Coronary artery (tissue), 2 donors: ENCODE measurements around the gene TREML2.

Experiments
- DNase-seq: peaks from one replicate; pipeline ENCODE4 v3.0.0-alpha.2; 2017; ENCODE audit warnings: low spot score
- H3K27ac ChIP-seq, 2 donors: fragments of 200-600 bp; sonication (generic); one replicate each; pipeline ENCODE4 v1.5.1; 2016 to 2019
- H3K4me3 ChIP-seq: fragments of 200-600 bp; sonication (generic); 2 replicates; pipeline ENCODE4 v1.5.1; 2016; ENCODE audit warnings: mild to moderate bottlenecking, moderate library complexity
- CTCF ChIP-seq: fragments of 200-600 bp; sonication (generic); IDR thresholded peaks from one replicate; pipeline ENCODE4 v1.5.1; 2019; ENCODE audit warnings: antibody characterized with exemption

Gene TREML2

DNA sequence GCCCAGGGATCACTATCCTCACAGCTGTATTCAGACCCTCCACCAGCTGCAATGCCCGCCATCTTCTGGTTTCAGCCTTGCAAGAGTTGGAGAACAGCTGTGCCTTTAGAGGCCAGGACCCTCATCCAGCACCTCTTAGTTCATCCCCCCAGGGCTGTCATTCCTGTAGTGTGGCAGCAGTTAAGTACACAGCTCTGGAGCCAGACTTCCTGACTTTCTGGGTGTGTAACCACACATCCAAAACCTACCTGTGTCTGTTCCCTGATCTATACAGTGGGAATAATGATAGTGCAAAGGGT, 37.6 kb downstream of the TREML2 start:
- Histone ChIP-seq H3K4me3 (no peak overlapping the region), H3K27ac (no peak overlapping the region)
- no peak for DNase-seq
- no peak for TF ChIP-seq CTCF

DNA sequence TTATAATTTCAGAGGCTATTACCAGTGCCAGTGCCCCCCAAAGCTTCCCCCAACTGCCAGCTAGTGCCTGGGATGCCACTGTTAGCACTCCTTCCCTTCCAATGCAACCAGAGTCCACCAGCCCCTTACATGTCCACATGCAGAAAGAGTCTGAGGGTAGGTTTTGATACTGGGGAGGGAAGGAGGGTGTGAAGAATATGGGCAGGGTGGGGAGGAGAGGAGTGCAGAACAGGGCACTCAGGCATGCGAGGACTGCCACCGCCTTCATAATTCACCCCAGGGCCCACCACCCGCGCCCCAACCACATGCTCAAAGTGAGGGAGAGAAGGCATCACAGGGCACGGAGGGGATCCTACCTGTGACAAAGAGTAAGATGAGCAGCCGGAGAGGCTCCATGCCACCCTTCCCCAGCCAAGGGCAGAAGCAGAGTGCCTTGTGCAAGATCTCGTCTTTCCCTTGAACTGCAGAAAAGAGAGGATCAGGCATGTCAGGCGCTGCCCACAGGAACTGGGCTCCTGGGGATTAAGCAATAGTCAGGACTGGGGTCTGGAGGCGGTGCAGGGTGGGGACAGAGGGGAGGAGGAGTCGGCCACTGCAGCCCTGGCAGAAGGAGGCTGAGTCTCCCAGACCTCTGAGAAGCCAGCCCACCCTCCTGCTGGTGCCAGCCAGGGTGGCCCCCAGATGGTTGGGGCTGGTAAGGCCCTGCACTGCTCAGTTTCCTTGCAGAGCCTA, 38.1 kb downstream of the TREML2 start, which contains the start of gene TREM2:
TREM2 (minus strand) TSS at position 430 of the 732 bp plus-strand sequence; CDS start at position 396, 34 bp downstream.
- Histone ChIP-seq H3K4me3 (no peak within 1 kb of the TSS), H3K27ac (no peak within 1 kb of the TSS)
- no peak for TF ChIP-seq CTCF
- DNase-seq = no peak

DNA sequence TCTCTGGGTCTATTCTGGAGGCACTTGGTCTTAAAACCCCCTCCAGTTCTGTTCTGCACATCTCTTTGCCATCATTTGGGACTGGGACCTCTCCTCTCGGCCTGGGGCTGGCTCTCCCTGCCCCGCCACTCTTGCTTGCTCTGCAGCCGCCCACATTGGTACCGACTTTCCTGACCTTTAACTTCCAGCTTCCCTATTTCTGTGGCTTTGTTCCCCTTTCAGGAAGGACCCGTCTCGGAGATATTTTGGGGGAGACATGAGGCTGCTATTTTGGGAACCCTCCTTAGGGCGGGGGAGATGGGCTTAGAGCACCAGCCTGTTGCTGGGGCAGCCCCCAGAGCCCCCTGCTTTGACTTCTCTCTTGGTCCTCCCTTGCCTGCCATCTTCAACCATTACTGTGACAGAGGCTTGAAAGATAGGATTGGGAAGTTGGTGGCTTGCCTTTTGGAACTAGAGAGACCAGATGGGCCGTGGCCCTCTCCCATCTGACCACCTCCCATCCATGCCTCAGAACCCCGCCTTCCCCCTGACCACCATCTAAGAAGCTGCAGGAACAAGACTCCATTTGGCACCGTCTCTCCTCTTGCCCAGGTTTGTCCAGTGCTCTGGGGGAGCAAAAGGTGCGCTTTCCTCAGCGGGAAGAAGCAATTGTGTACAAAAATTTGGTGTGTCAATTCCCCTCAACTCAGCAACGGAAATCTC, 38.9 kb downstream of the TREML2 start:
- DNase-seq = no peak
- H3K27ac ChIP-seq = no peak overlapping the region

GRCh38 chr6:41161380-41161779, 39.6 kb downstream of the TREML2 start:
- no peak for TF ChIP-seq CTCF
- Histone ChIP-seq H3K27ac (no peak overlapping the region), H3K4me3 (no peak overlapping the region)
- no peak for DNase-seq

More for the DNA sequence above, 38.9 kb downstream of the TREML2 start:
- no peak overlapping the region for H3K4me3 ChIP-seq
- TF ChIP-seq CTCF = no peak

GRCh38 chr6:41160933-41161332, 40.0 kb downstream of the TREML2 start:
- Histone ChIP-seq H3K4me3 (no peak overlapping the region), H3K27ac (no peak overlapping the region)
- no peak for TF ChIP-seq CTCF
- no peak for DNase-seq

DNA sequence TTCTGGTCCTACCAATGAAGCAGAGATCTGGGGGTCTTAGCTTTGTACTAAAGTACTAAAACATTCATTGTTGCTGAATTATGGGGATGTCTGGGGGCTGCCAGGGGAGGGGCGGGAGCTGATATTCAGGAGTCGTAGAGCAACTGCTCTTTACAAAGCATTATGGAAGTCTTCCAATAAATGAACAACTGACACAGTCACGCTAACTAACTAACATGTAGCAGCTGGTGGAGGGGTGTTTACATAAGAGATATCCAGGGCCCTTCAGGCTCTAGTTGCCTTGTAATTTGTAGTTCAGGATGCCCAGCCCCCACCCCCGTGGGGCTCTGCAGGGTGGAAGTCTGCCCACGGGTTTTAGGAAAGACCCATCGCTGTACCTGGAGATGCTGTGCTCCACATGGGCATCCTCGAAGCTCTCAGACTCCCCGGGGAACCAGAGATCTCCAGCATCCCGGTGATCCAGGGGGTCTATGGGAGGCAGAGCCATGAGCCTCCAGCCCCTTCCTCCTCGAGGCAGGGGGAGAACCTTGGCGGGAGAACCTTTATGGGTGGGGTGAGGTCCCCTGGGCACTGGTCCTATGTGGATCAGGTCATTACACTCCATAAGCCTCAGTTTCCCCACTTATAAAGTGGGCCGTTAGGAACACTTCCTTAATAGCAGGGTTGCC, 41.4 kb downstream of the TREML2 start:
- no peak overlapping the region for H3K4me3 ChIP-seq
- TF ChIP-seq CTCF = no peak
- no peak overlapping the region for H3K27ac ChIP-seq
- DNase-seq = no peak
